Daoy (cell line): ENCODE results near the gene PBRM1. TPM values are rescaled to one million over a fixed set of nuclear protein-coding genes. Genes with fewer than 3 reads are reported as not detected.

Source experiments
- DNase-seq: peaks from one replicate; pipeline ENCODE4 v3.0.0-alpha.2; 2015; ENCODE audit warnings: low read depth
- total RNA-seq: library from RNA; depleted of rRNA; stranded (reverse); fragments of >200 nt; shearing (Covaris generic); gene quantifications from 2 replicates; pipeline ENCODE4 v1.2.3, GENCODE V29; 2014

Gene PBRM1
- total RNA-seq, 1 experiment from 2014 or later: 36.7 TPM

GRCh38 chr3:52574056-52574965 lies 111.4 kb downstream of the PBRM1 start:
- no peak for DNase-seq

- no peak for DNase-seq
Observed at GRCh38 chr3:52572221-52572620, 113.5 kb downstream of the PBRM1 start.

GRCh38 chr3:52570076-52570475 lies 115.6 kb downstream of the PBRM1 start:
- no peak for DNase-seq

GRCh38 chr3:52568069-52568468 lies 117.6 kb downstream of the PBRM1 start:
- no peak for DNase-seq

GRCh38 chr3:52563984-52564383 lies 121.7 kb downstream of the PBRM1 start:
- DNase-seq: no peak

- DNase-seq: no peak
Observed at GRCh38 chr3:52561028-52561747, 124.5 kb downstream of the PBRM1 start.

- no peak for DNase-seq
Observed at GRCh38 chr3:52558436-52558835, 127.3 kb downstream of the PBRM1 start.

- DNase-seq: no peak
Observed at GRCh38 chr3:52557011-52557960, 128.4 kb downstream of the PBRM1 start.

- DNase-seq: no peak
Observed at GRCh38 chr3:52555056-52555455, 130.7 kb downstream of the PBRM1 start.

GRCh38 chr3:52554026-52554755 lies 131.5 kb downstream of the PBRM1 start:
- no peak for DNase-seq

GRCh38 chr3:52552089-52552488 lies 133.6 kb downstream of the PBRM1 start:
- no peak for DNase-seq

GRCh38 chr3:52551118-52551517 lies 134.6 kb downstream of the PBRM1 start:
- no peak for DNase-seq

- DNase-seq: no peak
Observed at GRCh38 chr3:52547143-52547542, 138.6 kb downstream of the PBRM1 start.

- no peak for DNase-seq
Observed at GRCh38 chr3:52546111-52546901, 139.4 kb downstream of the PBRM1 start.

- DNase-seq: no peak
Observed at GRCh38 chr3:52544937-52545336, 140.8 kb downstream of the PBRM1 start.

- DNase-seq: no peak
Observed at GRCh38 chr3:52541050-52541449, 144.7 kb downstream of the PBRM1 start.

GRCh38 chr3:52539010-52539653 lies 146.6 kb downstream of the PBRM1 start:
- DNase-seq: no peak

- DNase-seq: no peak
Observed at GRCh38 chr3:52537726-52538421, 147.8 kb downstream of the PBRM1 start.

- no peak for DNase-seq
Observed at GRCh38 chr3:52537165-52537620, 148.5 kb downstream of the PBRM1 start.
